KOPT-K1 (cell line): ENCODE measurements around the gene FYCO1.

Source experiments
- H3K27ac ChIP-seq: fragments of 200-600 bp; sonication (generic); 2 replicates; pipeline ENCODE4 v1.5.1; 2016; ENCODE audit warnings: antibody characterized with exemption, mild to moderate bottlenecking, low read depth, low read length; ENCODE audit not compliant: poor library complexity, severe bottlenecking
- H3K36me3 ChIP-seq: fragments of 200-600 bp; sonication (generic); 2 replicates; pipeline ENCODE4 v1.5.1; 2017; ENCODE audit warnings: antibody characterized with exemption, mild to moderate bottlenecking, low read length, moderate library complexity; ENCODE audit not compliant: insufficient read depth
- H3K9me3 ChIP-seq: fragments of 200-600 bp; sonication (generic); 2 replicates; pipeline ENCODE4 v1.5.1; 2017; ENCODE audit warnings: antibody characterized with exemption, low read length, mild to moderate bottlenecking; ENCODE audit not compliant: insufficient read depth, poor library complexity, severe bottlenecking

FYCO1 gene

DNA sequence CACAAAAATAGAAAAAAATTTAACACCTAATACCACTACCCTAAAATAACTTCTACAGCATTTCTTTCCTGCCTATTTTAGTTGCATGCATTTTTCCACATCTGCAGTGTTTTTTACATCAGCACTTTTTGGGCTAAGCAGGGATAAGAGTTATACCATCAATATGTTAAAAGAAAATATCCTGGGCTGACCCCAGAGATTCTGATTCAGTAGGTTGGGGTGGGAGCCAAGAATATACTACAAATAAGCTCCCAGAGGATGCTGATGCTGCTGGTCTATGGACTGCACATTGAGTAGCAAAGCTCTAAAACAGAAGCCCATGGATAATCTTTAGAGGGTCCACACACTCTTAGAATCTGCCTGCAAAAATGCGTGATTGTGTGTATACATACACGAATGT lies 14.8 kb downstream of the FYCO1 start:
- no peaks in the 10 kb centered on the region for H3K9me3 ChIP-seq
- H3K36me3 ChIP-seq = peaks cover 67% of the 10 kb centered on the region
- H3K27ac ChIP-seq = peak overlapping the region; percentile 93

DNA sequence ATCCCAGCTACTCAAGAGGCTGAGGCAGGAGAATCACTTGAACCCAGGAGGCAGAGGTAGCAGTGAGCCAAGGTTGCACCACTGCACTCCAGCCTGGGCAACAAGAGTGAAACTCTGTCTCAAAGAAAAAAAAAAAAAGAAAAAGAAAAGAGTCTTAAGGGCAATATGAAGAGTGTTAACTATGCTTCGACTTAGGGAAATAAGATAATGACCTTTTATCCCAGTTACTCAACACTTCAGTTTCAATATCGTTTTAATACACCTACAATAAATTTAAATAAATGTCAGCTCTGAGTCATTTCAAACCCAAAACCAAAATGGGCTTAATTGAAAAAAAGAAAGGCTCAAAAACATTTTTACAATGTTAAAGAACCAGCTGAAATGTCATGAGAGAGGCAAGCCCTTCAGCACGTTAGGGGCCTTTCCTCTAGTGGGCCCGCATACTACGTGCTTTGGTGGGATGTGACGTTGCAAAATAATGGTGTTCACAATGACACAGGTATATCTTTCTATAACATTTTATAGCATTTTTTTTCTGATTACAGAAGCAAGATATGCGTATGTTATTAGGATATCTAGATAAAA lies 15.3 kb downstream of the FYCO1 start:
- peak overlapping the region; percentile 93 for H3K27ac ChIP-seq
- peaks cover 72% of the 10 kb centered on the region for H3K36me3 ChIP-seq
- no peaks in the 10 kb centered on the region for H3K9me3 ChIP-seq

DNA sequence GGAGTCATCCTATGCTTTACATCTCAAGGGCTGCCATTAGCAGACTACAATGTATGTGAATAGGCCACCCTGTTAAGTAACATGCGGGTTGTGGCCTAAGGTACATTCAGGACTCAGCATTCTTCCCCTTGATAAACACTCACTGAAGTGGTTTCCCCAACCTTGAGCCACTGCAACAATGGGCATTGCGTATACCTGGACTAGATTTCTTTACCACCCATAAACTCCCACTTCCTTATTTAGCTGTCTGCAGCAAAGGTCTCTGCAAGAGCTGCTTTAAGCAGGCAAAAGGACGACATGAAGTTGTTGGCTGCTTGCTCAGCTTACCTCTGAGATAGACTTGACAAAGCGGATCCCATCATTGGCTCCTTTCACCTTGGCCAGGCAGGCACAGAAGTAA lies 16.2 kb downstream of the FYCO1 start:
- Histone ChIP-seq H3K9me3 (no peaks in the 10 kb centered on the region), H3K36me3 (peaks cover 72% of the 10 kb centered on the region), H3K27ac (peak overlapping the region; percentile 93)

DNA sequence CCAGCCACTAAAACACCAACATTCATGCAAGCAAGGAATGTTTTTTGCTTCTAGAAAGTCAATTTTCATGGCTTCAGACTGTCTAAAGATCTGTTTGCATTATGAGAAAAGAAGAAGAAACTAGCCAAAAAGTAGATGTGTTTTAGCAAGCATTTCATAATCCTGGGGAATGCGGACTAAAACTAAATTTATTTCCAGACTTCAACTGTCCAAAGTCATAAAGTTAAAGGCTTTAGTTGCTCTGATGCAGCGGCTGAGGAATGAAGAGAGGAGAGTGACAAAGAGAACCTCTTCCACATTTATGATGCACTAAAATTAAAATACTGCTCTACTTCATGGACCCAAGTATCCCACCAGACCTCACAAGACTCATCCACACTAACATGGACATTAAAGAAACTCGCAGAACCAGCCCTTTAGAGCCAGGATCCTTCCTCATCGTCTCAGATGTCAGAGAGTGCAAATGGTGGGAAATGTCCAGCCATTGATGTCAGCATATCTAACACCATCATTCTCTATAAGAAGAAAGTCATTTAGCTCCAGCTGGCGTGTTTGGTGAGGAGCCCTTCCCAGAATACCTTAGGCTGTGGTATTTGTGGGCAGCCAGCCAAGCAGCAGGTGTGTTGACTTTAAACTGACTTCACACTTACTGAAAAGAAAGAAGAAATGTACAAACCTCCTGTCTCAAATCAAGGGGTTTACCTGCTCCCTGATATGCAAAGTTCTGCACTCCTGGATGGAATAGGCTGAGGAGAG lies 17.4 kb downstream of the FYCO1 start:
- peak overlapping the region; percentile 93 for H3K27ac ChIP-seq
- no peaks in the 10 kb centered on the region for H3K9me3 ChIP-seq
- peaks cover 72% of the 10 kb centered on the region for H3K36me3 ChIP-seq

DNA sequence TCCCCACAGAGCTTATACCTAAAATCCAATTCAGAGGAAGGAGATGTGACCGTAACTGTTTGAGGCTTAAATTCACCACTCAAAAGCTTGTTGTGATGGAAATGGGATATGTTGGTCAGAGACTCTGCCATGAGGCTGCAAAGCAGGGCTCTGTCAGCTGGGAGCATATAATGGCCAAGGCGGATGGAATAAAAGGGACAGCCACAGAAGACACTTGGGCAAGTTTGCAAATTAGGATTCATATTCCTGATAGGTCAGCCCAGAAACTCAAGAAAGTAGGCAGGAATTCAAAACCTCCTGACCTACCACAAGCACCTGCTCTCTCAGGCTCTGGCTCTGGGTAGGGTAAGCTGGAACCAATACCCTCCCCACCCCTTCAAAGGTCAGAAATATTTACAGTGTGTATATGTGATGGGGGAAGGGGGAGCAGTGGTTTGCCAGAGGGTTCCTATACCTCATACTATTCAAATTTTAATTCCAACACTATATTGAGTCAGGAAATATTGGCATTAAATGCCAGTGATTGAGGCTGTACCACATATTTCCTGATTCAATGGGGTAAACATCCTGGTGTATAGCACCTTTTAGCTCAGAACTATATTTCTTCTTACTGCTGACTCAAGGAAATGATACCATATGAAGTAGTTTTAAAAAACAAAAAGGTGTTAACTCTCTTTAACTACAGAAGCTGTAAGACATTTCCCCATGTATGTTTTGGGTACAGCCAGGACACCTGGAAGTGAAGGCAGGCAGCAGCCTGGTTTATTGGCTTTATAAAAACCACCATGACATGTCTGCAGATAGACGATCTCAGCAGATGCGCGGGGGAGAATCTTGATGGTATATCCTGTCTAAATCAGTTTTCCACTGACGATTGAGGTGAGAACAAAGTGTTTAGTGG lies 19.2 kb downstream of the FYCO1 start:
- peaks cover 71% of the 10 kb centered on the region for H3K36me3 ChIP-seq
- H3K27ac ChIP-seq = peak overlapping the region; percentile 93
- H3K9me3 ChIP-seq = no peaks in the 10 kb centered on the region

DNA sequence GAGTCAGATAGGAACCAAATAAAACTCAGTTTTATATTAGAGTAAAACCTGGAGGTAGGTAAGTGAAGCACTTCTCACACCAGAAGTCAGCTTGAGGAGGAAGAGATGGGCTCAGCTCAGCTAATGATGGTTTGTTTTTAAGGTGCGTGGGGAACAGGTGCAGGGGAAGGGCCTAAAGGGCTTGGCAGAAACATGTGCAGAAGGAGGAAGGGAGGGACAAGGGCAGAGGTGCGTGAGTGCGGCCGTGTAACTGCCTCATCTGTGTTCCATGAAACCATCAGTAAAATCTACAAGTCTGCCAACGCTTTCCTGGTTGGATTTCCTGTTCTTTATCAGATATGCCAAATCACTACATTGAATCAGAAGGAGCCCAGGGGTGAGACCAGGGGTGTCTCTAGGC lies 19.9 kb downstream of the FYCO1 start:
- Histone ChIP-seq H3K36me3 (peaks cover 69% of the 10 kb centered on the region), H3K27ac (peak overlapping the region; percentile 93), H3K9me3 (no peaks in the 10 kb centered on the region)

DNA sequence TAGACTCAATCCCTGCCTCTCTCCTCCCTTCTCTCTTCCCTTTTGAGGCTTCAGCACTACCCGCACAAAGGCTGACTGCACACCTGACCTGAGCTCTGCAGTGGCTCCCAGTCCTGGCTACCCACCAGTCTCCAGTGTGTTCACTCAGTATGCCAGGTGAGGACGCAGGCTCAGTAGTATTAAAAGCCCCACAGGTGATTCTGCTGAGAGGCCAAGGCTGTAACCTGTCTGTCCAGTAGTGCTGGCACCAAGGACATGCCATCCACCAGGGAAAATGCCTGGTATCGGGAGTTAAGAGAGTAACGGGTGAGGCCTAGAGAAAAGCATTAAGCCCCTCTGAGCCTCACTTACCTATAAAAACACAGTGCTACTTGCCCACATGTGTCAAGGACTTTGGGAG lies 20.9 kb downstream of the FYCO1 start:
- H3K27ac ChIP-seq = peak overlapping the region; percentile 93
- H3K9me3 ChIP-seq = no peaks in the 10 kb centered on the region
- peaks cover 69% of the 10 kb centered on the region for H3K36me3 ChIP-seq

DNA sequence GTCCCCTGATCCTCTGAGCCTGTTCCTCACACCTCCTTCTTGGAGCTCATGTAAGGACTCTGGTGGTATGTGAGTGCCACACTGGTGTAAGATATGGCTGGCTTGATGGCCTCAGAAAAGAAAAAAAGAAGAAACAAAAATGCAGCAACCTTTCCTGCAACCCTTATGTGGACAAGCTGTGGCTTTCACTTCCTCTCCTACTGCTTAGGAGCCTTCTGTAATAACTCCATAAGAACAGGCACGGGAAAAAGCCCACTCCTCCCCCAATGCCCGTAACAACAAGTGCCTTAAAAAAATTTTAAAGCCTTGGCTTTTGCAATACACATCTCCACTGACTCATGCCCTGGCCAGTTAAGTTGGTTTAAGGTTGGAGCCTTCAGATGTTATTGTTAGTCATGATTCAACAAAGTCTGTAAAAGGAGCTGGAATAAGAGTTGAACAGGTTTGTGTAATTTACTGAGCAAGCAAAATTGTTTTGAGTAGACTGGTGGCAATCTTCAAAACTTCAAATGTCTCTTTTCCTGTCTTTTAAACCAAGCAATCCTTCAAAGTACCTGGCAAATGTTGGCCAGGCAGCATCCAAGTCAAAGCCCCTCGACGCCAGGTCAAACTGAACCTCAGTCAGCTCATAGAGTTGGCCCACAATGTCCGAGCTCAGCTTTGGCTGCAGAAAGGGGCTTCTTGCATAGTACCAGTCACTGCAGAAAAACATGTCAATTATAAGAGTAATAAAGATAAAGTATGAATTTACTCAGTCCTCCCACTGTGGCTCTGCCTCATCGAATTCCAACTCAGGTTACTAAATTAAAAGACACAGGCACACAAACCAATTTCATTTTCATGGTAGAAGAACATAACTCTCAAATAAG lies 22.9 kb downstream of the FYCO1 start:
- Histone ChIP-seq H3K36me3 (peaks cover 79% of the 10 kb centered on the region), H3K9me3 (no peaks in the 10 kb centered on the region), H3K27ac (peak overlapping the region; percentile 37)

DNA sequence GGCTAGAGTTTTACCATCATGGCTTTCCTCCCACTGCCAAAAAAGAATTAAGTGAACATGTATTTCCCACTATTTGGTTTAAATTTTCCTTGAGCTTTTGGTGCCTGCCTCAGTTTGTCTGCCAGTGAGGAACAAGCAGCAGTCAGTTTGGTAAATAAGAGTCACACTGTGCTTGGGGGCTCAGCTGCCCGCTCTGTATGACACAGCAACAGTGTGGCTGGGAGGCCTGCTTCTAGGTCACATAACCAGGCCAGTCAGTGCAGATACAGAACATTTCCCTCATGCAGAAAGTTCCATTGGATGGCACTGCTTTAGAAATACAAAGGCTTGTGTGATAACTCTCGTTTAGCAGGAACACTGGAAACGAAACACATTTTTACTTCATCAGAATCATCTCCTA lies 25.7 kb downstream of the FYCO1 start:
- H3K9me3 ChIP-seq = no peaks in the 10 kb centered on the region
- H3K36me3 ChIP-seq = peaks cover 97% of the 10 kb centered on the region

DNA sequence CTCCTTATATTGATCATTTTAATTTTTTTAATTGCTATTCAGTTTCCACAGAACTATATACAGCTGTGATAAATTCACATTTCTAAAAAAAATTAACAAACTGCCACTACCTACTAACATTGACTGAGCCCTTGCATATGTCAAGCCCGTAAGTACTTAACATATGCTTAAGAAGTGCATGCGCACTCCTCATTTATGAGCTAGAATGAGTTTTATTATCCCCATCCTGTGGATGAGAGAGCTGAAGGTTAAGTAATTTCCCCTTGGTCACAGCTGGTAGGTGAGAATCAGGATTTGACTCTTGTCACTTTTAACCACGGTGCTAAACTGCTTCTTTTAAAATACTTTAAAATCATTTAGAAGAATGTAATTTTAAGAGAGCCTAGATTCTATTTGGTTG lies 26.5 kb downstream of the FYCO1 start:
- Histone ChIP-seq H3K9me3 (no peaks in the 10 kb centered on the region), H3K36me3 (peaks cover 97% of the 10 kb centered on the region), H3K27ac (no peak overlapping the region)

More for the DNA sequence above, 25.7 kb downstream of the FYCO1 start:
- no peak overlapping the region for H3K27ac ChIP-seq

DNA sequence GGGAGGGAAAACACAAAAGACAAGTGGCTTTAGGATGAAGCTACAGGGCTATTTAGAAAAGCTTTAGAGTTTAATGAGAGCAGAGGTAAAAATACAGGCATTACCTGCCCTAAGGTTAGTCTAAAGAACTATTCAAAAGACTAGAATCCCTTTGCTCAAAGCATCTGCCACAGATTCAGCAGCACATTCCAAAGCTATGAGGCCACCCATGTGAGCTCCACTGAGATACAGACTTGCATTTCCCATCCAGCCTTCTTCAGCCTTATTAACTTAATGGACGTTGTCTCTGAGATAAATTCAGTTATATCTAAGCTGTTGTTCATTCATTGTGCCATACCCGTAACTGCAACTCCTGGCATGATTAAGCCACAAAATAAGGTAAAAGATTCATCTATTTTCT lies 26.9 kb downstream of the FYCO1 start:
- Histone ChIP-seq H3K36me3 (peaks cover 97% of the 10 kb centered on the region), H3K27ac (no peak overlapping the region), H3K9me3 (no peaks in the 10 kb centered on the region)

DNA sequence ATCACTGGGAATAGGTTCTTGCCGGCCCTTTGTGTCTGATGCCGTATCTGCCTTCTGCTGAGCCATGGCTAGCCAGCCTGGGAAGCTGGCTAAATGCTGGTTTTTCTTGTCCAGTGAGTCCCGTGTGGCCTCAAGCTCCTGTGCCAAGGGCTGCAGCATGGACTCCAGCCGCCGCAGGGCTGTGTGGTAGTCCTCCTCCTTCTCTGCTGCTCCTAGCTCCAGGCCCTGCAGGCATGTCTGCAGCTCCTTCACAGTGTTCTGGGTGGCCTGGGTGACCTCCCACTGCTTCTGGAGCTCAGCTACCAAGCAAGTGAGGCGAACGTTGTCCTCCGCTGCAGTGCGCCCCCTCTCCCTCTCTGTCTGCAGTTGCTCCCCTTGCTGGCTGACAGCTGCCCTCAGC lies 27.5 kb downstream of the FYCO1 start:
- Histone ChIP-seq H3K36me3 (peaks cover 97% of the 10 kb centered on the region), H3K9me3 (no peaks in the 10 kb centered on the region), H3K27ac (no peak overlapping the region)

DNA sequence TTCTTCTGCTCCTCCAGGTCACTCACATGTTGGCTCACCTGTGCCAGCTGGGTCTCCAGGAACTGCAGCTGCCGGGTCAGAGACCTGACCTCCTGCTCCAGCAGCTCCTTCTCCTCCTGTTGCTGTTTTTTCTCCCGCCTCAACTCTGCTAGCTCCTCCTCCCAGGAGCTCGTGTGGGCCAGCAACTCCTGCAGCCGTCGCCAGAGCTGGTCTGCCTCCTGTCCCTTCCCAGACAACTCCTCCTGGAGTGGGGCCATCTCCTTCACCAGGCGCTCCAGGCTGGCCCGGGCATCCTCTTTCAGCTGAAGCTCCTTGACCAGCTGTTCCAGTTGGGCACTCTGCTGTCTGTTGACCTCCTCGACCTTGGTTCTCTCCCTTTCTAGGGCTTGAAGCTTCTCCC lies 27.9 kb downstream of the FYCO1 start:
- peaks cover 98% of the 10 kb centered on the region for H3K36me3 ChIP-seq

DNA sequence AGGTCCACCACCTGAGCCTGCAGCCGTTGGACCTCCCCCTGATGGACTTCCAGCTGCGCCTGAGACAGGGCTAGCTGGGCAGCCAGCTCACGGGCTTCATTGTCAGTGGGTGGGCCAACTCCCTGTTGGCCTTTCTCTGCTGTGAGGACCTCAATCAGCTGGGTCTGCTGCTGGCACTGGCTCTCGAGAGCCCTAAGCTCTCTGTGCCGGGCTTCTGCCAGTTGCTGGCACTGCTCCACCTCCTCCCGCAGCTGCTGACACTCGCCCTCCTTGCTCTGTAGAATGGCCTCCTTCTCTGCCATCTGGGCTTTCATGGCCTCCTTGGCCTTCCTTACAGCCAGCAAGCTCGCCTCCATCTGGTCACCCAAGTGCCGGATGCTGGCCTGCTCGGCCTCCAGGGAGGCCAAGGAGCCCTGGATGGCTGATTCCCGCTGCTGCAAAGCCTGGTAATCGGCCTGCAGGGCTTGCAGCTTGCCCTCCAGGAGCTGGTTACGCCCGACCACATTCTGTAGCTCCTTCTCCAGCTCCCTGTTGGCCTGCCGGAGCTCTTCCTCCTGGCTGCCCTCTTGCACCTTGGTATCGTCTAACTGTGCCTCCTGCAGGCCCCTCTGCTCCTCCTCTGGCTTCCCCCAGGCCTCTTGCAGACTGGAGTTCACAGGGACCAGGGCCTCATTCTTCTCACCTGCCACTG lies 28.5 kb downstream of the FYCO1 start:
- Histone ChIP-seq H3K36me3 (peaks cover 98% of the 10 kb centered on the region), H3K27ac (no peak overlapping the region), H3K9me3 (no peaks in the 10 kb centered on the region)

More for the DNA sequence above, 27.9 kb downstream of the FYCO1 start:
- no peaks in the 10 kb centered on the region for H3K9me3 ChIP-seq
- H3K27ac ChIP-seq = no peak overlapping the region
